ENCODE results near the gene JAKMIP1.

JAKMIP1 gene

DNA sequence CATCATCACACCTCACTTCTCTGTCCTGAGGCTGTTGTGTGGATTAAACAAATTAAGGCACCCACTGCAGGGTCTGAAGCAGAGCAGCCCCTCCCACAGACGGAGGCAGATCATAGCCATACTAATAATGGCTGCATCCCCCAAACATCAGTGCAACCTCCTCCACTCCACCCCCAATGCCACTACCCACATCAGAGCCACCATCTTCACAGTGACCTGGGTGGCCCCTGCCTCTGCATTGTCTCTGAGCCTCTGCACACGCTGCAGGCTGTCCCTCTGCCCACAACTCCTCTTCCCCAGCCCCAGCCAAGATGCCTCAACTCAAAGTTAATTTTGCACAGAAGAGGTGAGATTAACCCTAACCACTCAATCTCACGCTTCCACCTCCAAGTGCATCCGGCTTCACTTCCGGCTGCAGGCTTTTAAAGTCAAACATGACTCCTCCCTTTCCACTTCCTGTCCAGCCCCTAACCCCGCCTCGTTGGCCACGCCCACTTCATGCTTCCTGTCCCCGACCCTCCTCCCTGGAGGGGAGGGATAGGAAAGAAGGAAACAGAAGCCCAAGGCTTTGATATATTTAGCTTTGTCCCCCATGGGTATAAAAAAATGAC lies 22.7 kb downstream of the JAKMIP1 start:
- Histone ChIP-seq H3K4me1 (ENCODE audit: insufficient read depth, low read length, poor library complexity, severe bottlenecking) (peaks cover 38% of the 10 kb centered on the region), H3K36me3 (ENCODE audit: insufficient read depth, low read length) (no peaks in the 10 kb centered on the region), H2AFZ (ENCODE audit: low read length) (no peak overlapping the region)

DNA sequence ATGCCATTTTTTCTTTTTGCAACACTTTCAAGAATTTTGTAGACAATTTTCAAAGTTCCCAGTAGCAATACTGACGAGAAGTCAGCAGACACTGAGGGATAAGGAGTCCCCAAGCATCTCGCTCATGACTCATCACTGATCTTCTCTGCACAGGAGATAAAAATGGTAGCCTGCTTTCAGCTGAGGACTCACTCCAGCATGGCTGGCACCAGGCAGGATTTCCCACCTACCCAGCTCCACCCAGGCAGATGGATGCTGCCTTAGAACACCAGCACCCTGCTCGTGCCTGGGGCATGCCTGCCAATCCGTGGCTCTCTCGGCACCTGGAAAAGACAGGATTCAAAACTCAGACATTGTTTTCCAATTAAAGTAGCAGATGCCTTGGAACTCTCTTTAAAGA lies 24.9 kb downstream of the JAKMIP1 start:
- no peaks in the 10 kb centered on the region for H4K20me1 ChIP-seq (ENCODE audit: insufficient read depth, low read length, poor library complexity, severe bottlenecking)
- no peaks in the 10 kb centered on the region for H3F3A ChIP-seq (ENCODE audit: low read depth)
- peaks cover 18% of the 10 kb centered on the region for H3K4me1 ChIP-seq (ENCODE audit: insufficient read depth, low read length, poor library complexity, severe bottlenecking)
- H3K79me2 ChIP-seq (ENCODE audit: insufficient read depth, low read length): no peaks in the 10 kb centered on the region
- H2AFZ ChIP-seq (ENCODE audit: low read length): no peak overlapping the region
- H3K4me3 ChIP-seq (ENCODE audit: low read length, poor library complexity, severe bottlenecking): no peak overlapping the region
- TF ChIP-seq, protein P1, sequence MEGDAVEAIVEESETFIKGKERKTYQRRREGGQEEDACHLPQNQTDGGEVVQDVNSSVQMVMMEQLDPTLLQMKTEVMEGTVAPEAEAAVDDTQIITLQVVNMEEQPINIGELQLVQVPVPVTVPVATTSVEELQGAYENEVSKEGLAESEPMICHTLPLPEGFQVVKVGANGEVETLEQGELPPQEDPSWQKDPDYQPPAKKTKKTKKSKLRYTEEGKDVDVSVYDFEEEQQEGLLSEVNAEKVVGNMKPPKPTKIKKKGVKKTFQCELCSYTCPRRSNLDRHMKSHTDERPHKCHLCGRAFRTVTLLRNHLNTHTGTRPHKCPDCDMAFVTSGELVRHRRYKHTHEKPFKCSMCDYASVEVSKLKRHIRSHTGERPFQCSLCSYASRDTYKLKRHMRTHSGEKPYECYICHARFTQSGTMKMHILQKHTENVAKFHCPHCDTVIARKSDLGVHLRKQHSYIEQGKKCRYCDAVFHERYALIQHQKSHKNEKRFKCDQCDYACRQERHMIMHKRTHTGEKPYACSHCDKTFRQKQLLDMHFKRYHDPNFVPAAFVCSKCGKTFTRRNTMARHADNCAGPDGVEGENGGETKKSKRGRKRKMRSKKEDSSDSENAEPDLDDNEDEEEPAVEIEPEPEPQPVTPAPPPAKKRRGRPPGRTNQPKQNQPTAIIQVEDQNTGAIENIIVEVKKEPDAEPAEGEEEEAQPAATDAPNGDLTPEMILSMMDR (conservative IDR thresholded peaks at IDR 0.05; ENCODE audit: low read length): no peak
- TF ChIP-seq EZH2phosphoT487 (IDR thresholded peaks at IDR 0.05; ENCODE audit: borderline replicate concordance): no peak
- H3K36me3 ChIP-seq (ENCODE audit: insufficient read depth, low read length): no peaks in the 10 kb centered on the region
- no peak overlapping the region for H3K4me2 ChIP-seq (ENCODE audit: low read depth, low read length, poor library complexity, severe bottlenecking)
- H3K9me3 ChIP-seq (ENCODE audit: insufficient read depth, low read depth, low read length): no peaks in the 10 kb centered on the region
- no peaks in the 10 kb centered on the region for H3K27me3 ChIP-seq (ENCODE audit: insufficient read depth, low read length, poor library complexity, severe bottlenecking)
- H3K9me2 ChIP-seq (replicated peaks; ENCODE audit: low read depth, low read length): no peaks in the 10 kb centered on the region
- H3K9ac ChIP-seq (ENCODE audit: low read depth, low read length, poor library complexity, severe bottlenecking): no peak overlapping the region

More for the DNA sequence above, 22.7 kb downstream of the JAKMIP1 start:
- no peak overlapping the region for H3K4me3 ChIP-seq (ENCODE audit: low read length, poor library complexity, severe bottlenecking)
- H3K79me2 ChIP-seq (ENCODE audit: insufficient read depth, low read length): no peaks in the 10 kb centered on the region
- no peaks in the 10 kb centered on the region for H4K20me1 ChIP-seq (ENCODE audit: insufficient read depth, low read length, poor library complexity, severe bottlenecking)
- no peak overlapping the region for H3K9ac ChIP-seq (ENCODE audit: low read depth, low read length, poor library complexity, severe bottlenecking)
- H3F3A ChIP-seq (ENCODE audit: low read depth): no peaks in the 10 kb centered on the region
- H3K4me2 ChIP-seq (ENCODE audit: low read depth, low read length, poor library complexity, severe bottlenecking): no peak overlapping the region
- no peaks in the 10 kb centered on the region for H3K9me3 ChIP-seq (ENCODE audit: insufficient read depth, low read depth, low read length)
- no peaks in the 10 kb centered on the region for H3K27me3 ChIP-seq (ENCODE audit: insufficient read depth, low read length, poor library complexity, severe bottlenecking)
- TF ChIP-seq, protein P1 (conservative IDR thresholded peaks at IDR 0.05; ENCODE audit: low read length): no peak
- no peak for TF ChIP-seq EZH2phosphoT487 (IDR thresholded peaks at IDR 0.05; ENCODE audit: borderline replicate concordance)
- H3K9me2 ChIP-seq (replicated peaks; ENCODE audit: low read depth, low read length): no peaks in the 10 kb centered on the region

DNA sequence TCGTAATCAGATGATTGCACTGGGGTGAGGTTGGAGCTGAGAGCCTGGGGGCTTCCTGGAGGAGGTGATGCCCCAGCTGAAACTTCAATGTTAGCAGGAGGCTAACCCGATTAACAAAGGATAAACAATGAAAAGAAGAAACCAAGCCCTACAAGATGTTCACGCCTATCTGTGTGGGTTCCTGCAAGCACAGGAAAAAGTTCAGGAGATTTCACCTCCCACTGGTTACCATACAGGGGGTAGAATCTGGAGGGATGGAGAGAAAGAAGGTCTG lies 27.5 kb downstream of the JAKMIP1 start:
- Histone ChIP-seq H3K4me2 (ENCODE audit: low read depth, low read length, poor library complexity, severe bottlenecking) (no peak overlapping the region), H3K4me1 (ENCODE audit: insufficient read depth, low read length, poor library complexity, severe bottlenecking) (no peaks in the 10 kb centered on the region), H3K27me3 (ENCODE audit: insufficient read depth, low read length, poor library complexity, severe bottlenecking) (no peaks in the 10 kb centered on the region), H2AFZ (ENCODE audit: low read length) (no peak overlapping the region), H3K9ac (ENCODE audit: low read depth, low read length, poor library complexity, severe bottlenecking) (no peak overlapping the region), H4K20me1 (ENCODE audit: insufficient read depth, low read length, poor library complexity, severe bottlenecking) (no peaks in the 10 kb centered on the region), H3K9me3 (ENCODE audit: insufficient read depth, low read depth, low read length) (no peaks in the 10 kb centered on the region), H3K36me3 (ENCODE audit: insufficient read depth, low read length) (no peaks in the 10 kb centered on the region), H3K9me2 (replicated peaks; ENCODE audit: low read depth, low read length) (no peaks in the 10 kb centered on the region), H3K79me2 (ENCODE audit: insufficient read depth, low read length) (no peaks in the 10 kb centered on the region), H3K4me3 (ENCODE audit: low read length, poor library complexity, severe bottlenecking) (no peak overlapping the region), H3F3A (ENCODE audit: low read depth) (no peaks in the 10 kb centered on the region)
- TF ChIP-seq EZH2phosphoT487 (IDR thresholded peaks at IDR 0.05; ENCODE audit: borderline replicate concordance): no peak
- TF ChIP-seq, protein P1 (conservative IDR thresholded peaks at IDR 0.05; ENCODE audit: low read length): no peak

Data from Loucy (cell line).